22Rv1 (cell line): Measurements from ENCODE around the gene LONRF2.
"Not testable (repeated sequence)": the region's sequence is repeated elsewhere in the genome, so short reads cannot be mapped to it uniquely, and the experiment has no call there.

ENCODE experiments used
- CTCF ChIP-seq: fragments of 450-650 bp; IDR thresholded peaks from 2 replicates; pipeline ENCODE4 v1.5.1; 2017; ENCODE audit warnings: mild to moderate bottlenecking
- ZFX ChIP-seq: fragments of 450-650 bp; IDR thresholded peaks from 2 replicates; pipeline ENCODE4 v1.6.1; 2017; ENCODE audit warnings: antibody characterized with exemption, borderline replicate concordance

GRCh38 chr2:100342466-100342865 is 20.2 kb upstream of the LONRF2 start:
- TF ChIP-seq CTCF, ZFX: not testable (repeated sequence)
